Keratinocyte (primary cell): ENCODE data around the gene LAMA3. TPM values are rescaled to one million over a fixed set of nuclear protein-coding genes. Genes with fewer than 3 reads are reported as not detected.

ENCODE experiments used
- DNase-seq: peaks from one replicate; pipeline ENCODE4 v3.0.0-alpha.2; 2011; ENCODE audit warnings: low read depth, missing footprints, low spot score
- FAIRE-seq: peaks from 2 replicates; lab custom pipeline; 2011; peaks lifted over from hg19 to GRCh38; lab: Jason Lieb, UNC
- H2AFZ ChIP-seq: 2 replicates; pipeline ENCODE4 v1.6.0; 2012; ENCODE audit warnings: low read length, control low read depth, inconsistent platforms; ENCODE audit not compliant: control insufficient read depth
- H3K27ac ChIP-seq: 2 replicates; pipeline ENCODE4 v1.5.1; 2011; ENCODE audit warnings: low read length; ENCODE audit not compliant: control insufficient read depth, insufficient read depth
- H3K27me3 ChIP-seq: 3 replicates; pipeline ENCODE4 v1.6.0; 2011; ENCODE audit warnings: low read length; ENCODE audit not compliant: control insufficient read depth, insufficient read depth; ENCODE audit errors: extremely low read depth
- H3K36me3 ChIP-seq, 2 experiments: 2 replicates in 1 of 2; 3 replicates in 1 of 2; pipeline ENCODE4 v1.5.1; 2011; ENCODE audit warnings: low read length in 2 of 2, mild to moderate bottlenecking in 1 of 2; ENCODE audit not compliant: control insufficient read depth in 2 of 2, insufficient read depth in 2 of 2; ENCODE audit errors: extremely low read depth in 1 of 2
- H3K4me1 ChIP-seq: 3 replicates; pipeline ENCODE4 v1.5.1; 2011; ENCODE audit warnings: low read length; ENCODE audit not compliant: control insufficient read depth, insufficient read depth; ENCODE audit errors: extremely low read depth
- H3K4me2 ChIP-seq: 3 replicates; pipeline ENCODE4 v1.6.0; 2011; ENCODE audit warnings: low read depth, low read length; ENCODE audit not compliant: control insufficient read depth, insufficient read depth; ENCODE audit errors: extremely low read depth
- H3K4me3 ChIP-seq, 3 experiments: fragments of 200-600 bp in 1 of 3; sonication (generic) in 1 of 3; 2 replicates in 2 of 3; 3 replicates in 1 of 3; pipeline ENCODE4 v1.5.1; 2011 to 2016; ENCODE audit warnings: low read length in 3 of 3, mild to moderate bottlenecking in 3 of 3, control low read depth in 2 of 3, inconsistent platforms in 1 of 3, low read depth in 1 of 3, mixed read lengths in 1 of 3, mixed run types in 1 of 3, moderate library complexity in 1 of 3; ENCODE audit not compliant: control insufficient read depth in 2 of 3, insufficient read depth in 2 of 3; ENCODE audit errors: extremely low read depth in 1 of 3
- H3K79me2 ChIP-seq: 2 replicates; pipeline ENCODE4 v1.6.0; 2012; ENCODE audit warnings: low read length; ENCODE audit not compliant: control insufficient read depth, insufficient read depth
- H3K9ac ChIP-seq: 3 replicates; pipeline ENCODE4 v1.6.0; 2011; ENCODE audit warnings: low read length; ENCODE audit not compliant: control insufficient read depth, insufficient read depth; ENCODE audit errors: extremely low read depth
- H3K9me1 ChIP-seq: 3 replicates; pipeline ENCODE4 v1.6.0; 2011; ENCODE audit warnings: low read length; ENCODE audit not compliant: control insufficient read depth, insufficient read depth; ENCODE audit errors: extremely low read depth
- H3K9me3 ChIP-seq: 2 replicates; pipeline ENCODE4 v1.5.1; 2012; ENCODE audit warnings: low read depth, low read length; ENCODE audit not compliant: control insufficient read depth
- H4K20me1 ChIP-seq: 3 replicates; pipeline ENCODE4 v1.6.0; 2011; ENCODE audit warnings: low read length; ENCODE audit not compliant: control insufficient read depth, insufficient read depth; ENCODE audit errors: extremely low read depth
- CTCF ChIP-seq, 3 experiments: IDR thresholded peaks in 1 of 3; conservative IDR thresholded peaks in 1 of 3; optimal IDR thresholded peaks in 1 of 3; 2 replicates in 2 of 3; 3 replicates in 1 of 3; pipeline versions ENCODE3 to v1.5.1; 2011; ENCODE audit warnings: low read length in 3 of 3, mild to moderate bottlenecking in 3 of 3, moderate library complexity in 2 of 3, control low read depth in 1 of 3, inconsistent platforms in 1 of 3; ENCODE audit not compliant: insufficient read depth in 2 of 3; ENCODE audit errors: extremely low read depth in 1 of 3
- EZH2 ChIP-seq: IDR thresholded peaks from one replicate; pipeline ENCODE4 v1.6.1; 2012; ENCODE audit warnings: inconsistent platforms, mild to moderate bottlenecking, low read length, moderate library complexity
- dilution Hi-C: fragments of 300-500 bp; cut with MboI; formaldehyde crosslinking; loops from one replicate; pipeline ENCODE4 v1.7.0; 2020; ENCODE audit warnings: low sequenced_read_pairs; ENCODE audit not compliant: extremely low pct_ligation_motif_present
- polyA plus RNA-seq, 5 experiments: library from polyadenylated mRNA; depleted of rRNA in 3 of 5; stranded (reverse) in 3 of 5; stranded (forward) in 1 of 5; unstranded in 1 of 5; fragments of >200 nt; gene quantifications; 1 replicate in 1 of 5; 2 replicates in 3 of 5; 3 replicates in 1 of 5; pipeline versions ENCODE4 v1.2.1 to v1.2.3, GENCODE V29; 2011 to 2012; ENCODE audit warnings: missing spikeins in 2 of 5, low read depth in 1 of 5, low replicate concordance in 1 of 5

The LAMA3 gene
- polyA plus RNA-seq, 1 donor (not counting 4 experiments of a cell fraction or from before 2014, with no cell fraction given), result 1,944 TPM

DNA sequence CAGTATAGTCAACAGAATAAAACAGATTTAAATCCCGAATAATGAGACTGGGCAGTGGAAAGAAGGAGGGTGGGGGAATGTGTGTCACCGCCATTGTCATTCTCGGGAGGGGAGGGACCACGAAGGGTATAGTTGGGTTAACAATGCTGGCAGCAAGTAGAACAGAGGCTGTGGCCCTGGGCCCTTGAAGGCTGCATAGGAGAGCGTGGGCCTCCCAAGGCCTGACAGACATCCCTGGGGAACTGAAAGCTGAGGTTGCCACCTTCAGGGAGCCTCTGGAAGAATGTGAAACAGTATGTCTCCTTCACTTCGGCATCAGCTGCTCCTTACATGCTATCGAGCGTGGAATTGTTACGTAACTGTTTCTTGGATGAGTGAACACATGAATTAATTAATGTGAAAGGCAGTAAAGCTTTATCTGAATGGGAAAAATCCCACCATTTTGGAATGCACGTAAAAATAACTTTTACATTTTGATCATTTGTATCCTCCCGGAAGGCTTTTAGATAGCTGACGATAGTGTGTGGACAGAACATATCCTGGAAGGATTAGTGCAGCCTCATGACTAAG, 232.5 kb downstream of the LAMA3 start:
- Histone ChIP-seq H3K4me1 (no peaks in the 10 kb centered on the region), H3K27me3 (no peaks in the 10 kb centered on the region), H4K20me1 (peaks cover 23% of the 10 kb centered on the region), H3K79me2 (peaks cover 2% of the 10 kb centered on the region), H3K4me3 (no peak overlapping the region), H3K9ac (no peak overlapping the region), H2AFZ (no peak overlapping the region), H3K9me1 (no peaks in the 10 kb centered on the region), H3K36me3 (peaks cover 44 to 85% of the 10 kb centered on the region in 2 experiments), H3K27ac (no peak overlapping the region), H3K9me3 (no peaks in the 10 kb centered on the region), H3K4me2 (no peak overlapping the region)
- TF ChIP-seq EZH2 (no peak), CTCF (optimal IDR thresholded peaks at IDR 0.05 in 1 of 3, IDR thresholded peaks at IDR 0.05 in 1 of 3, conservative IDR thresholded peaks at IDR 0.05 in 1 of 3; ENCODE audit: extremely low read depth in 1 of 3, insufficient read depth in 2 of 3, low read length in 3 of 3) (no peak)
- dilution Hi-C loops, result no loop called here
- FAIRE-seq (no peak), DNase-seq (no peak)

DNA sequence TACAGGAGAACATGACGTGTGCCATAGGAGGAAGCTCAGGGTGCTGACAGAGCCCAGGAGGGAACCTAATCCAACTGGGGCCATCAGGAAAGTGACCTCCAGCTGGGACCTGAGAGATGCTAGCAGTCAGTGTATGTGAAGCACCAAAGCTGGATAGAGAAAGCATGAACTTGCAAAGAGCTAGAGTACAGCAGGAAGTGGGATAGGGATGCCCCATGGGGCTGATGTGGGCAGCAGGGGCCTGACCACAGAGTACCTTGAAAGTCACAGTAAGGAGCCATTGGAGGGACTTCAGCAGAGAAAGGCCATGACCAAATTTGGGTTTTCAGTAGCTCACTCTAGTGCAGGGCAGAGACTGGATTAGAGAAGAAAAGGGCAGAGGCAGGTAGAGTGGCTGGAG, 233.7 kb downstream of the LAMA3 start:
- peaks cover 23% of the 10 kb centered on the region for H4K20me1 ChIP-seq
- H3K9me1 ChIP-seq, result no peaks in the 10 kb centered on the region
- H2AFZ ChIP-seq, result no peak overlapping the region
- DNase-seq, result no peak
- no peak overlapping the region for H3K4me3 ChIP-seq
- H3K4me2 ChIP-seq, result no peak overlapping the region
- peaks cover 51 to 91% of the 10 kb centered on the region in 2 experiments for H3K36me3 ChIP-seq
- H3K9ac ChIP-seq, result no peak overlapping the region
- H3K9me3 ChIP-seq, result no peaks in the 10 kb centered on the region
- no peaks in the 10 kb centered on the region for H3K4me1 ChIP-seq
- TF ChIP-seq CTCF (optimal IDR thresholded peaks at IDR 0.05 in 1 of 3, IDR thresholded peaks at IDR 0.05 in 1 of 3, conservative IDR thresholded peaks at IDR 0.05 in 1 of 3; ENCODE audit: extremely low read depth in 1 of 3, insufficient read depth in 2 of 3, low read length in 3 of 3) (no peak), EZH2 (no peak)
- dilution Hi-C loops, result no loop called here
- H3K27ac ChIP-seq, result no peak overlapping the region
- peaks cover 2% of the 10 kb centered on the region for H3K79me2 ChIP-seq
- no peaks in the 10 kb centered on the region for H3K27me3 ChIP-seq
- FAIRE-seq, result no peak
